RWPE2 (cell line): ENCODE data around the gene SH3TC2.

Experiments used
- ATAC-seq: fragments of 200-7000 bp; cut with Tn5 transposase; 3 replicates; pipeline ENCODE4 v1.9.1; 2021; ENCODE audit warnings: low read depth
- DNase-seq: peaks from one replicate; pipeline ENCODE4 v3.0.0-alpha.2; 2020; ENCODE audit warnings: low spot score
- H3K27ac ChIP-seq: fragments of 450-650 bp; 2 replicates; pipeline ENCODE4 v1.5.1; 2017; ENCODE audit warnings: mild to moderate bottlenecking; ENCODE audit not compliant: poor library complexity, severe bottlenecking
- H3K27me3 ChIP-seq: fragments of 250-450 bp; sonication (Bioruptor Pico); 2 replicates; pipeline ENCODE4 v1.5.1; 2021; ENCODE audit warnings: mild to moderate bottlenecking, moderate library complexity; ENCODE audit not compliant: insufficient read depth, poor library complexity, severe bottlenecking
- H3K36me3 ChIP-seq: fragments of 250-450 bp; sonication (Bioruptor Pico); 2 replicates; pipeline ENCODE4 v1.5.1; 2020; ENCODE audit warnings: low read depth, mild to moderate bottlenecking, moderate library complexity
- H3K4me1 ChIP-seq: fragments of 250-450 bp; sonication (Bioruptor Pico); 2 replicates; pipeline ENCODE4 v1.5.1; 2021; ENCODE audit warnings: mild to moderate bottlenecking, moderate library complexity; ENCODE audit not compliant: insufficient read depth, poor library complexity, severe bottlenecking
- H3K4me3 ChIP-seq: fragments of 250-450 bp; sonication (Bioruptor Pico); 2 replicates; pipeline ENCODE4 v1.5.1; 2021; ENCODE audit warnings: mild to moderate bottlenecking, moderate library complexity; ENCODE audit not compliant: severe bottlenecking
- H3K9me3 ChIP-seq: fragments of 250-450 bp; sonication (Bioruptor Pico); 2 replicates; pipeline ENCODE4 v1.5.1; 2021; ENCODE audit warnings: mild to moderate bottlenecking, moderate library complexity; ENCODE audit not compliant: severe bottlenecking
- CTCF ChIP-seq: fragments of 450-650 bp; IDR thresholded peaks from one replicate; pipeline ENCODE4 v1.5.1; 2017; ENCODE audit warnings: mild to moderate bottlenecking, moderate library complexity; ENCODE audit not compliant: poor library complexity, severe bottlenecking

SH3TC2 gene

DNA sequence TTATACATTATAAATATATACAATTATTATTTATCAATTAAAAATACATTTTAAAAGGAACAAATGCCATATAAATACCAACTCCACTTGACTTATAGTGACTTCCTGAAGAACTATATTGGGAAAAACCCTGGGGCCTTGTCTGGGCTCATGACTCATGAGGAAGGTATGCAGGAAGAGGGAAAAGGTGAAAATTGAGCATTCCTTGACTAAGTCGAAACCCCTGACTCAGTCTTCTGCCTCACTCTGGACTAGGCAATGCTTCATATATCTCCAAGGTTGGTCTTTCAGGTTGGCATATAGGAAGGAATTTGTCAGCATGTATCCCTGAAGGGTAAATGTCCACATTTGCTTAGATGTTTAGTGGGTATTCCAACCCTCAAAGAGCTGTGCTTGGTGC is 78.5 kb downstream of the SH3TC2 start:
- Histone ChIP-seq H3K4me3 (no peak overlapping the region), H3K27ac (peak overlapping the region; percentile 94)

DNA sequence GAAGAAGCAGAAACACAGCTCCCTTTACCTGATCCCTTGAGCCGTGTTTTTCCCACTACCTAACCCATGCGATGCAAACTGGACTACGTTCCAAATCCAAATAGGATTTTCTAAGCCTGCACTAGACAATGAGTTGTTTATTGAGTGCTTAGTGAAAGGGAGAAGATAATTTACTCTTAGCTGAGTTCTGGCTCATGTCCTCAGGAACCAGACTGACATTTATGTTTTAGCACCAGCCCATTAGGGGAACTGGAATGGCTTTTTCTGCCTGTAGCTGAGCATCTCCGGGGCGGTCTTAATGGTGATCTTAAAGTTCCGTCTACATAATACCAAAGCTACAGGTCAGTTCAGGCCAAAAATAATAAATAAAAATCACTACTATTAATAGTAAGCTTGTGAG is 81.5 kb downstream of the SH3TC2 start:
- Histone ChIP-seq H3K9me3 (no peaks in the 10 kb centered on the region), H3K36me3 (no peaks in the 10 kb centered on the region), H3K27me3 (no peaks in the 10 kb centered on the region), H3K27ac (peak overlapping the region; percentile 94), H3K4me1 (peaks cover 62% of the 10 kb centered on the region), H3K4me3 (no peak overlapping the region)
- DNase-seq (no peak), ATAC-seq (no peak)
- no peak for TF ChIP-seq CTCF

More for the DNA sequence above, 78.5 kb downstream of the SH3TC2 start:
- H3K36me3 ChIP-seq, result no peaks in the 10 kb centered on the region
- no peaks in the 10 kb centered on the region for H3K9me3 ChIP-seq
- peak; percentile 86 for ATAC-seq
- no peaks in the 10 kb centered on the region for H3K27me3 ChIP-seq
- TF ChIP-seq CTCF, result no peak
- peak; percentile 81 for DNase-seq
- H3K4me1 ChIP-seq, result peaks cover 49% of the 10 kb centered on the region

DNA sequence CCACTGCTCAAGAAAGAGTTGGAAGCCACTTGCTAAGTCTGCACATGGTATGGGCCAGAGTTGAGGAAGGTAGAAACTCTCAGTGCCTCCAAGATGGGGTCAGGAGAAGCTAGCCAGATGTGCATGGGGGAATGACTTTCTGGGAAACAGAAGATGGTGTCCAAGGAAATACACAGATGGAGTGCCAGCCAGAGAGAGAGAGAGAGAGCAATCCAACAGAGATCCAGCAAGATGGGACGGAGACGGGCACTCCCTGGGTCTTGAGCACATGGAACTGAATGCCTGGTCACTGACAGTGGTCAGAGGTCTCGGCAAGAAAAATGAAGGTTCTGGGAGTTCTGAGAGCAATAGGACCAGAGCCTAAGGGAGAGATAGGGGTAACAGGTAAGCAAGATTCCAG is 82.1 kb downstream of the SH3TC2 start:
- no peaks in the 10 kb centered on the region for H3K27me3 ChIP-seq
- no peak for DNase-seq
- H3K36me3 ChIP-seq, result no peaks in the 10 kb centered on the region
- peaks cover 56% of the 10 kb centered on the region for H3K4me1 ChIP-seq
- no peak for ATAC-seq
- H3K27ac ChIP-seq, result peak overlapping the region; percentile 94
- TF ChIP-seq CTCF, result no peak
- H3K9me3 ChIP-seq, result no peaks in the 10 kb centered on the region
- H3K4me3 ChIP-seq, result no peak overlapping the region

DNA sequence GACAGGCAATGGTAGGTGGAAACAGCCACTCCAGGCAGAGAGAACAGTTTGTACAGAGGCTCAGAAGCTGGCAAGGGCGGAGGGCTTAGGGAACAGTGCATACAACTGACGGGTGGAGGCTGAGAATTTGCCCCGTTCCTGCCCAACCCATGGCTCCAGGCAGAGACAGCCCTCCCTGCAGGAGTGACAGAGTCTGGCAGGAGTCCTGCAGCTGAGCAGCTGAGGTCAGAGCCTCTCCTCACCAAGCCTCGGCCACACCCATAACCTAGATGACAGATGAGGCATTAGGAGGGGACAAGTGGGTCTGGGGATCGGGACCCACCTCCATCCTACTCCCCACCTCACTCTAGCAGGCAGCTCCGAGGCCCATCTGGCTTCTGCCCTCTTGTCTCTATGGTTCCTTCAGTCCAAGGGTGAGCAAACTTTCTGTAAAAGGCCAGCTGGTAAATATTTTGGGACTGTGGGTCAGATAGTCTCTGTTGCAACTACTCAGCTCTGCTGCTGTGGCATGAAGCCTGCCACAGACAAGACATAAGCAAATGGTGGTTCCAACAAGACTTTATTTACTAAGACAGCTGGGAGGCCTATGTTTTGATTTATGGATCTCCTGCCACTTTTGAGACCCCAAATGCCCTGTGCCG is 83.7 kb downstream of the SH3TC2 start:
- Histone ChIP-seq H3K36me3 (no peaks in the 10 kb centered on the region), H3K4me1 (peaks cover 51% of the 10 kb centered on the region), H3K4me3 (no peak overlapping the region), H3K27ac (peak overlapping the region; percentile 94), H3K9me3 (no peaks in the 10 kb centered on the region), H3K27me3 (no peaks in the 10 kb centered on the region)
- ATAC-seq (peak; percentile 84), DNase-seq (peak; percentile 90)
- no peak for TF ChIP-seq CTCF

DNA sequence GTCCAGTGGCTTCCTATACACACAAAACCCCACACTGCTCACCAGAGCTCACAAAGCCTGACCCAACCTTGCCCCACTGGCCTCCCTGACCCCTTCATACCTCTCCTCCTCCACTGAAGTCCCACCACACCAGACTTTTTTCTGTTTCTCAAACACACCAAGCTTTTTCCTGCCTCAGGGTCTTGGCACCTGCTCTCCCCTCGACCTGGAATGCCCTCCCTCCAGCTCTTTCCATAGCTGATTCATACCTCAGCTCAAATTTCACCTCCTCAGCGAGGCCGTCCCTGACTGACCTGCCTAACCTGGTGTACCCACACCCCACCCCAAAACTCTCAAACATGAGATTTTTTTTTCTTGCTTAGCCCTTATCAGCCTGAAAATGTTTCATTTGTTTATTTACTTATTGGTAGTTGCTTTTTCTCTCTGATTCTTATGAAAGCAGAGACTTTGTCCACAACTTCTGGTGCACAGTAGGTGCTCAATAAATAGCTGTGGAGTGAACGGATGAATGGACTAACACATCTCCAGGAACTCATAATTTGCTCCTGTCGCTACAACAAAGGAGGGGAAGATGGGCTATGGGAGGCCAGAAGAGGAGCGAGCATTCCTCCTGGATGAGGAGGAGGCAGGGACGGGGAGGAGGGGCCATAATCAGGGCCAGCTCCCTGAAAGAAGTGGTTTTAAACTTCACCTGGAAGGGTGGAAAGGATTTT is 84.3 kb downstream of the SH3TC2 start:
- no peak overlapping the region for H3K4me3 ChIP-seq
- H3K36me3 ChIP-seq, result no peaks in the 10 kb centered on the region
- peak; percentile 84 for DNase-seq
- H3K27me3 ChIP-seq, result no peaks in the 10 kb centered on the region
- peaks cover 51% of the 10 kb centered on the region for H3K4me1 ChIP-seq
- TF ChIP-seq CTCF, result peak; percentile 10
- no peaks in the 10 kb centered on the region for H3K9me3 ChIP-seq
- peak; percentile 74 for ATAC-seq
- peak overlapping the region; percentile 94 for H3K27ac ChIP-seq
